GM19468 (cell line): ENCODE results near the gene MPEG1.

Experiments
- ATAC-seq: cut with Tn5 transposase; IDR thresholded peaks from one replicate; pipeline ENCODE4 v1.9.1; 2021; ENCODE audit warnings: mild to moderate bottlenecking, moderate library complexity, moderate number of reproducible peaks; ENCODE audit not compliant: unreplicated experiment; ENCODE audit errors: extremely low read depth

MPEG1 gene

DNA sequence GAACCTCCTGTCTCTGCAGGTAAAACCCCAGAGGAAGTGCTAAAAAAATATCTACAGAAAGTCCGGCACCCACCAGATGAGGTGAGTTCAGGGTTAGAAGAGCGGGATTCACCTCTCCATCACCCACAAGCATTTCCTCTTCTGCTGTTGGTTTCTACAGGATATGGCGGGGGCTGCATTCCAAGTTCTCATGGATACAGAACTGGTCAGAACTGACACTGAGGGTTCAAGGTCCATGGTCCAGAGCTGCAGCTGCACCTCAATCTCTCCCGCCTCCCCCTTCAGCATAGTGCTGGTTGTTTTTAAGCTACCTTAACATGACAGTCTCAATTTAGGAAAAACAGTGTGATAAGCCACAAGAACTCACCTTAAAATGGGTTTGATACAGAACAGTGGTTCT is 21.6 kb downstream of the MPEG1 start:
- ATAC-seq, result no peak

GRCh38 chr11:59189986-59190385 is 22.7 kb downstream of the MPEG1 start:
- ATAC-seq, result no peak

DNA sequence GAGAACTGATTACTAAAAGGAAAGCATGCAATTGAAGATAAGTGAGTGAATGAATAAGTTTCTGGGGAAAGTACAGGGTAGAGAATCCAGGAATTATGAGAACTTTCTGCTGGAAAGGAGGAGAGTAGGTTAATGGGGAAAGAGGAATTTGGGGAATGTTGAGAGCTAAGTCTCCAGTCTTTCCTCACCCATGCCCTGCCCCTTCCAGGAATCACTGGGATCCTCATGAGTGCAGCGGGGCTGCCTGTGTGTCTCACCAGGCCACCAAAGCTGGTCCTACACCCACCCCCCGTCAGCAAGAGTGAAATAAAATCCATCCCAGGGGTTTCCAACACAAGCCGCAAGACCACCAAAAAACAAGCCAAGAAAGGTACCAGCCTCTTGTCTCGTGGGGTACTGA is 23.8 kb downstream of the MPEG1 start:
- no peak for ATAC-seq

DNA sequence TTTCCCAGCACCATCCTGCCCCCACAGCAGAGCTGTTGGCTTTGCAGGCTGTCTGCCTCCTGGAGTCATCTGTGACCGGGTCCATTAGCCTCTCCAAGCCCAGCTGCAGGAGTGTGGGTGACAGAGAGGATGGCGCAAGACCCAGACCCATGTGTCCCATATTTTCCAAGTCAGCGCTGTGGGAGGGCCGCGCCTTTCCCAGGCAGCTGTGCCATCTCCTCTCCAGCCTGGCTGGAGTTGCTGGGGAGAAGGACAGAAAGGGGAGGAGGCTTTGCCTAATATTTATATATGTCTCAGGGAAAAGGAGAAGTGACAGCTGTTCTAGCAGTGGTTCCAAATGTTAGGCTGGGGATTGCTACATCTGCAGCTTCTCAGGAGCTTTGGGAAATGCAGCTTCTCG is 25.1 kb downstream of the MPEG1 start:
- no peak for ATAC-seq

DNA sequence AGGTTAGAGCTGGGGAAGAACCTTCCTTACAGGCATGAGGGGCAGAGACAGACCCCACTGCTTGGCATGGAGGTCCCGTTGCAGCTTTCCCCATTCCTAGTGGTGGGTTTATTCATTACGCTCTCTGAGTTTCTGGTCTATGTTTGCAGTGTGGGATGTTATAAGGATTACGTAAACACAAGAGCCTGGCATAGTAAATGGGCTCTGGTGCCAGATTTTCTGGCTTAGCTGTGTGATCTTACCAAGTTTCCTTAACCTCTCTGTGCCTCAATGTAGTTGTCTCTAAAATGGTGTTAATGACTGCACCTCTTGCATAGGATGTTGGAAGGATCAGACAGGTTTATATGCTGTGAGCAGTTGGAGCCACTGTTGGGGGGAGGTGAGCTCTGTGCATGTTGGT is 25.7 kb downstream of the MPEG1 start:
- no peak for ATAC-seq

DNA sequence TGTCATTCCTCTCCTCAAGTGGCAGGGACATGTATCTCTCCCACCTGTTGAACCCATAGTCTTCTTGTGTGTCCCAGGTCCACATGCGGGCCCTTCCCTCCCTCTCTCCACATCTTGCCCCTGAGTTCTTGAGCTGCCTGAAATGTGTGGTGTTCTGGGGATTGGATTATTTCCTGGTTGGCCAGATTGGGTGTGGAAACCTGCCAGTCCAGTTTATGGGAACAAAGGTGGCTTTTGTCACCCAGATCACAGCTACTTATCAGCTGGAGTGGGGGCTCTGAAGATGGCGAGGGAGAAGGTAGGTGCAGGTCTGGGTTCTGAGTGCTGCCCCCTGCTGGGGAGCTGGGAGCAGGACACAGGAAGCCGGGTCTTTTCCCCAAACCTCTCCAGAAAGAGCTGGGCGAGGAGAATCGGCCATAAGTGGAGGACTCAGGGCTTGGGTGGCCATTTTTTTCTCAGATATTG is 26.6 kb downstream of the MPEG1 start:
- no peak for ATAC-seq

DNA sequence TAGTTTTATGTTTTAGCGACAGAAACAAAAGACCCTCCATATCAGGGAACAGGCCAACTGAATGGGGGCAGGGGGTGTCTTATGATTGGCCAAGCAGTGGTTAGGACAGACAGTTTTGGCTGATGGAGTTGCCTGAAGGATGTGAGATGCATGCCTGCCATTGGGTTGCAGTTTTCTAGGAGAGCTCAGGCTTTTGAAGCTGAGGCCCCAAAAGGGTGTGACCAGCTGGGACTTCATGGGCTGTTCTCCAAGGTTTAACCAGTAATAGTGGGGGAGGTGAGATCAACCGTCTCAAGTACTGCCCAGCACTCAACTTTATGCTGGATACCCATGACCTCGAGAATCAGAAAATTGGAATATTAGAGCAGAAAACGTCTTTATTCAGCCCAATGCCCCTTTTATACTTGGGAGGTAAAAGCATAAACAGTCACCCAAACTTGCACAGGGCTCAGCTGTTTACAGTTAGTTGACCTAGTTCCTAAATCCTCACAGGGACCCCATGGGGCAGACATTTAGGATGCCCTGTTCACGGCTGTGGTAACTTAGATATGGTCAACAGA is 27.3 kb downstream of the MPEG1 start:
- ATAC-seq, result no peak

GRCh38 chr11:59184691-59185339 is 27.9 kb downstream of the MPEG1 start:
- ATAC-seq, result no peak

DNA sequence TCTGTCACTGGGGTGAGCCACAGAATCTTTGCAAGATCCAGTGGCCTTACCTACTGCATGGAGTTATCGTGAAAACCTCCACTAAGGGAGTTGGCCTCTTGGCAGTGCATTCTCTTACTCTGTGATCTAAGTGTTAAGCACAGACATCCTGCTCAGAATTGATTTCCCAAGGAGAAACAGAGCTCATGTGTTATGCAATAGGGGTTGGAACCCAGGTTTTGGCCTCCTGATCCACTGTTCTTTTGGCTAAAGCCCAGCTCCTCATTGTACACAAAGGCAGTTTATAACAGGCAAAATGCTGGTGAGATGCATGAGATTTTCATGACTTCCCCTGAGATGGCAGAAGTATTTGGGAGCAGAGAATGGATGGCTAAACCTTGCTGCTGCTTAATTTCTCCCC is 29.0 kb downstream of the MPEG1 start:
- no peak for ATAC-seq

DNA sequence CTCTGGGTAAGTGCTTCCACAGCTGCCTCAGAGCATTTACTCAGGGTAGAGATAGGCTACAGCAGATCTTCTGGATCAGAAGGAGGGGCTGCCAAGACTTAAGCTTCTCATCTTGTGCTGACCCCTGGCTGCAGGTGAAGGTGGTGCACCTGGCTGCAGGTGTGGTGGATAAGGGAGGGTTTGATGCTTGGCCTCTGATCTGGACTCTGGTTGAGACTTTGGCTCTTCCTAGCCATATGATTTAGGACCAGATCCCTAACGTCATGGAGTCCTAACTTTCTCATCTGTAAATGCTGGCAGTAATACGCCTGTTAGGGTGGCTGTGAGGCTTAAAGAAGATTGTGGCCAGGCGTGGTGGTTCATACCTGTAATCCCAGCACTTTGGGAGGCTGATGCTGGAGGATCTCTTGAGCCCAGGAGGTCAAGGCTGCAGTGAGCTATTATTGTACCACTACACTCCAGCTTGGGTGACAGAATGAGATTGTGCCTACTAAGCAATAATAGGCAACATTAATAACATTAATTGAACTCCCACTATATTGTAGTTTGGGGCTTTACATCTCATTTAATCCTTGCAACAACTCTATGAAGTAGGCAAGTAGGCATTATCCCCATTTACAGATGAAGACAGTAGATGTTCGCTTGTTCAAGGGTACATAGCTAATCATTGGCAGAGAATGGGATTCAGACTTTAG is 30.1 kb downstream of the MPEG1 start:
- no peak for ATAC-seq

DNA sequence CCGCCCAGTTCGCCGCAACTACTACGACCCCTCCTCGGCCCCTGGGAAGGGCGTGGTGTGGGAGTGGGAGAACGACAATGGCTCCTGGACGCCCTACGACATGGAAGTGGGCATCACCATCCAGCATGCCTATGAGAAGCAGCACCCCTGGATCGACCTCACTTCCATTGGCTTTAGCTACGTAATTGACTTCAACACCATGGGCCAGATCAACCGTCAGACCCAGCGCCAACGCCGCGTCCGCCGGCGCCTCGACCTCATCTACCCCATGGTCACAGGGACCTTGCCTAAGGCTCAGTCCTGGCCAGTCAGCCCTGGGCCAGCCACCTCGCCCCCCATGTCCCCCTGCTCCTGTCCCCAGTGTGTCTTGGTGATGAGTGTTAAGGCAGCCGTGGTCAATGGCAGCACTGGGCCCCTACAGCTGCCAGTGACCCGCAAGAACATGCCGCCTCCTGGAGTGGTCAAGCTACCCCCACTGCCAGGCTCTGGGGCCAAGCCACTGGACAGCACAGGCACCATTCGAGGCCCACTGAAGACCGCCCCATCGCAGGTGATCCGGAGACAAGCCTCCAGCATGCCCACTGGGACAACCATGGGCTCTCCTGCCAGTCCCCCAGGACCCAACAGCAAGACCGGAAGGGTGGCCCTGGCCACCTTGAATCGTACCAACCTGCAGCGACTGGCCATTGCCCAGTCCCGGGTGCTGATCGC is 30.8 kb downstream of the MPEG1 start:
- no peak for ATAC-seq

- ATAC-seq, result no peak
Measured at GRCh38 chr11:59180907-59181306, 31.8 kb downstream of the MPEG1 start.

DNA sequence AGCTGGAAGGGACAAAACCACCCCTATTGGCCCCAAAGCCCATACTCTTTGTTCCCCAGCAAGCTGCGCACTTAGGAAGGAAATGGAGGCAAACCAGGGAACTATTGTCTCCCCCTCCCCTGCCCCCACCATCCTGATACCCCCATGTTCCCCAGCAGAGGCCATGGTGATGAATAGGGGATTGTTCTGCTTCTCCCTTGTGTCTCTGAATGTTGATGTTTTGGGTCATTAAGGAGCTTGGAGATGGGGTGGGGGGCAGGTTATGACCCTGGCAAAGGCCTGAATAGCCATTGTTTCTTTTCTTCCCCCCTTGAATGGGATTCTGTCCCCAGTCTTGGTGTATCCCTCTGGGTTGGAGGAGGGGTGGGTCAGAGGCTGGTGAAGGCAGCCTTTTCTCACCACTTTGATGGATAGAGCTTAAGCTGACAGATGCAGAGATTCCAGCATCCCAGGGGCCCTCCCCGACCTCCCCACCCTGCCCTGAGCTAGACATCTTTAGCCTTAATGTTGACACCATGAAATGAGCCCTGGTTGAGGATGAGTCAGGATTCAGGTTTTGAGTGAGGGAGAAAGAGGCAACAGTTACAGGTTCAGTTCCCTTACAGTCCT is 32.5 kb downstream of the MPEG1 start:
- no peak for ATAC-seq

GRCh38 chr11:59179121-59179520 is 33.6 kb downstream of the MPEG1 start:
- ATAC-seq, result no peak

- ATAC-seq, result no peak
Measured at GRCh38 chr11:59178402-59178801, 34.3 kb downstream of the MPEG1 start.

GRCh38 chr11:59176330-59176729 is 36.4 kb downstream of the MPEG1 start:
- ATAC-seq, result no peak

- ATAC-seq, result no peak
Measured at GRCh38 chr11:59175091-59175501, 37.6 kb downstream of the MPEG1 start.

- ATAC-seq, result no peak
Measured at GRCh38 chr11:59174664-59175033, 38.1 kb downstream of the MPEG1 start.

DNA sequence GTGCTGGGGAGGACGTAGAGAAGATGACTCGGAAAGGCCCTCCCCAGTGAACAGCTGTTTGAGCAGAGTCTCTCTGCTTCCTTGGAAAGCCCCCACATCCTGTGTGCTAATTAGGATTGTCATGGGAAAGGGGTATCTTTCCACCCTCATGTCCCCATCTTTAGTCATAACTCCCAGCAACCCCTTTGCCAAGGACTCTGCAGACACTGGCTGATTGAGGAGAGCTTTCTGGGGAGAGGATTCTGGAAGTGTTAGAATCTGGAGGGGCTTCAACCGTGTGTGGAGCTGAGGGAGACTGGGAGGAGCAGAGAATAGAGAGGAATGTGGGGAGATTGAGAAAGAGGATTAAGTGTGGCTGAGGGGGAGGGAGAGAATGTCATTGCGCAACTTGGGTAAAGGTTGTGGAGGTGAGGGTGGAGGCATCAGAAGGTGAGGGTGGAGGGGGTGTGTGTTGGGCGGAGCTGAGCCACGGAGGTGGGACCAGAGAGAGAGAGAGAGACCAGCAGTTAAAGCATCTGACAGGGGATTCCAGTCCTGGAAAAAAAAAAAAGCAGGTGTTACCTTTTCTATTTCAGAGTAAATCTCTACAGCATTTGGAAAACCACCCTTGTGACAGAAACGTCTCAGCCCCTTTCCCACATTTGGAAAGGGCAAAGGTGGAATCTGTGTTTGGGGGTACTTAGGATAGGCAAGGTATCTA is 38.6 kb downstream of the MPEG1 start:
- no peak for ATAC-seq
